ENCODE measurements around the gene TRNT1.
A peak's percentile ranks its signal among the peaks of the same experiment; 100 is the strongest.

Gene TRNT1

GRCh38 chr3:3179407-3180094 lies 52.8 kb downstream of the TRNT1 start, which contains the start of gene CRBN:
Gene CRBN (minus strand): TSS chr3:3179691. CDS start chr3:3179687, 4 bp downstream.
- DNase-seq, result peak; percentile 56

- DNase-seq, result no peak
Measured at GRCh38 chr3:3180456-3180855, 53.7 kb downstream of the TRNT1 start.

GRCh38 chr3:3184876-3185275 lies 58.1 kb downstream of the TRNT1 start:
- no peak for DNase-seq

GRCh38 chr3:3189102-3189727 lies 62.5 kb downstream of the TRNT1 start:
- no peak for DNase-seq

- no peak for DNase-seq
Measured at GRCh38 chr3:3189961-3190360, 63.2 kb downstream of the TRNT1 start.

- DNase-seq, result no peak
Measured at GRCh38 chr3:3191675-3192285, 65.0 kb downstream of the TRNT1 start.

DNA sequence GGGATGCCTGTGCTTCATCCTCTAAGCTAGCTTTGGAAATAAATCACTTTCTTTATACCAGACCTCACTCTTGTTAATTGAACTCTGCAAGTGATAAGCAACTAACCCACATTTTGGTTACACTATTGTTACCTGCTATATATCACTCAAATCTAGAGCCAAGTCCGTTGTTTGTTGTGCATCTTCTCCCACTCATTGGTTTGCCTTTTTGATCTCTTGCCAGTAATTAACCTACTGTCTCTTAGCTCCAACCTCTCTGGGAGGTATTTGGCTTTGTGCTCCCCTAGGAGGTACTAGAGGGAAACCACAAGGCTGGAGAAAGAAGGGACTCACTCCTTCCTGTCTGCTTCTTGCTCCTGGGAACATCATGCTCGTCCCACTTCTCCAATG lies 65.5 kb downstream of the TRNT1 start:
- DNase-seq, result no peak

GRCh38 chr3:3194861-3195260 lies 68.1 kb downstream of the TRNT1 start:
- DNase-seq, result no peak

DNA sequence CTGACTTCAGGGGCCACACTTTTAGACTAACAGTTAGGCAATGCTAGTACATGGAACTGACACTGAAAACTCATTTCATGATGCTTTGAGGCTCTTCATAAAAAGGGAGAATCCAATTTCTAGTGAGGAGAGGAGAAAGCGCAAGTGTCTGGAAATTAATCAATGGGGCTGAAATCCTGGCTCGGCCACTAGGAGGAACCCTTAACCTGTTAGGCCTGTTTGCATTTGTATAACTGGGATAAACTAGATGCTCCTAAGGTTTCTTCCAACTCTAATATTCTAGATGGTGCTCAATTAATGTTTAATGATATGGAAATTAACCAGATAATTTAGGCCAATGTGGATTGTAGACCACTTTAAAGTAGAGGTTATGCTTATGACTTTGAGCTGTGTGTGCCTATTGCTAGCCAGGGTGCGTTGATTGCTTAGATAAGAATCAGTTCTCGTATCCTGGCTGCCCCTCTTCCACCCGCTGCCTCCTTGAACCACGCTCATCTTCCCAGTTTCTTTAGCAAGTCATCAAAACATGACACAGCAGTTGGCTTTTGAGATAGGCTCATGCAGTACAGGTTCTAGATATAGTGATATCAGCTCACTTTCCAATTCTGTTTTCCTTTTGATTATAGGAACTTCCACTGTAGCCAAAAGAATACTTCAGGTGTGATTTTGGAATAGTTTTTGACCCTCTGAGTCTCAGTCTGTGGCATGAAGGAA lies 69.6 kb downstream of the TRNT1 start:
- DNase-seq, result no peak

All from NCI-H1048 (cell line).